Breast epithelium (tissue), 4 donors: Measurements from ENCODE around the gene RPS15. TPM values are rescaled to one million over a fixed set of nuclear protein-coding genes. Genes with fewer than 3 reads are reported as not detected.

Source experiments
- DNase-seq, 2 donors: peaks; one replicate each; pipeline ENCODE4 v3.0.0-alpha.2; 2019; ENCODE audit warnings: low spot score in 2 of 2
- H3K27ac ChIP-seq, 2 donors: fragments of 200-600 bp; sonication (generic) in 1 of 2; one replicate each; pipeline ENCODE4 v1.5.1; 2016 to 2019; ENCODE audit warnings: mild to moderate bottlenecking in 1 of 2
- H3K27me3 ChIP-seq, 2 donors: fragments of 200-600 bp; sonication (generic) in 1 of 2; one replicate each; pipeline versions ENCODE4 v1.5.1 to v1.6.0; 2017 to 2019; ENCODE audit warnings: control low read depth in 1 of 2, mild to moderate bottlenecking in 1 of 2
- H3K36me3 ChIP-seq: fragments of 200-600 bp; one replicate; pipeline ENCODE4 v1.5.1; 2019
- H3K4me1 ChIP-seq, 2 donors: fragments of 200-600 bp; sonication (generic); one replicate each; pipeline ENCODE4 v1.5.1; 2016 to 2019; ENCODE audit warnings: control low read depth in 1 of 2
- H3K4me3 ChIP-seq, 3 donors: fragments of 200-600 bp; sonication (generic); 1 replicate in 2 of 3; 2 replicates in 1 of 3; pipeline ENCODE4 v1.5.1; 2016 to 2019; ENCODE audit warnings: mild to moderate bottlenecking in 3 of 3, moderate library complexity in 2 of 3
- H3K9me3 ChIP-seq, 2 donors: fragments of 200-600 bp; sonication (generic) in 1 of 2; one replicate each; pipeline ENCODE4 v1.5.1; 2016 to 2019; ENCODE audit warnings: control low read depth in 1 of 2
- CTCF ChIP-seq, 3 donors: fragments of 450-650 bp; IDR thresholded peaks; one replicate each; pipeline ENCODE4 v1.5.1; 2016 to 2017; ENCODE audit warnings: antibody characterized with exemption in 3 of 3, mild to moderate bottlenecking in 3 of 3, moderate library complexity in 3 of 3
- POLR2A ChIP-seq: fragments of 450-650 bp; IDR thresholded peaks from one replicate; pipeline ENCODE4 v1.6.1; 2016; ENCODE audit warnings: antibody characterized with exemption, mild to moderate bottlenecking, moderate library complexity
- POLR2AphosphoS5 ChIP-seq, 3 donors: sonication (generic); formaldehyde crosslinking; IDR thresholded peaks; one replicate each; pipeline ENCODE4 v1.6.1; 2017; ENCODE audit warnings: antibody characterized with exemption in 3 of 3
- intact Hi-C: fragments of 100-400 bp; cut with DNase I; formaldehyde crosslinking; loops from one replicate; pipeline ENCODE4 v1.15.1; 2023; ENCODE audit warnings: low total_unique reads
- total RNA-seq, 3 donors: library from RNA; depleted of rRNA; stranded (reverse); fragments of >200 nt; gene quantifications; one replicate each; pipeline ENCODE4 v1.1.0, GENCODE V29; 2016

The RPS15 gene
- total RNA-seq, 3 donors from 2014 or later = 2,978 to 3,238 (median 2,982) TPM

- Histone ChIP-seq H3K27me3 (peaks cover 18 to 42% of the 10 kb centered on the region in 2 donors), H3K4me3 (peak overlapping the region in 2 of 3 donors; percentile 31 to 54), H3K36me3 (no peaks in the 10 kb centered on the region), H3K9me3 (no peaks in the 10 kb centered on the region), H3K27ac (no peak overlapping the region), H3K4me1 (peaks cover 27 to 29% of the 10 kb centered on the region in 2 donors)
- TF ChIP-seq POLR2A (no peak), POLR2AphosphoS5 (IDR thresholded peaks at IDR 0.05) (no peak), CTCF (IDR thresholded peaks at IDR 0.05) (peak in 2 of 3 donors; percentile 40 to 54)
- DNase-seq = no peak
- intact Hi-C loops = no loop called here
Observed at GRCh38 chr19:1465191-1466016, 27.2 kb downstream of the RPS15 start.

GRCh38 chr19:1466018-1466460, 27.8 kb downstream of the RPS15 start:
- TF ChIP-seq POLR2A = no peak
- no peak for TF ChIP-seq CTCF (IDR thresholded peaks at IDR 0.05)
- no peak for TF ChIP-seq POLR2AphosphoS5 (IDR thresholded peaks at IDR 0.05)
- no peak overlapping the region for H3K27ac ChIP-seq
- H3K4me1 ChIP-seq = peaks cover 32 to 34% of the 10 kb centered on the region in 2 donors
- intact Hi-C loops = no loop called here
- peak overlapping the region in 2 of 3 donors; percentile 31 to 54 for H3K4me3 ChIP-seq
- DNase-seq = no peak
- no peaks in the 10 kb centered on the region for H3K36me3 ChIP-seq
- peaks cover 24 to 48% of the 10 kb centered on the region in 2 donors for H3K27me3 ChIP-seq
- no peaks in the 10 kb centered on the region for H3K9me3 ChIP-seq

- Histone ChIP-seq H3K4me3 (peak overlapping the region in 1 of 3 donors; percentile 69), H3K4me1 (peaks cover 34 to 38% of the 10 kb centered on the region in 2 donors), H3K9me3 (no peaks in the 10 kb centered on the region), H3K36me3 (no peaks in the 10 kb centered on the region), H3K27me3 (peaks cover 28 to 54% of the 10 kb centered on the region in 2 donors), H3K27ac (no peak overlapping the region)
- TF ChIP-seq POLR2A = no peak
- TF ChIP-seq POLR2AphosphoS5 (IDR thresholded peaks at IDR 0.05) = no peak
- no peak for TF ChIP-seq CTCF (IDR thresholded peaks at IDR 0.05)
- intact Hi-C loops = no loop called here
- DNase-seq = no peak
Observed at GRCh38 chr19:1466461-1467214, 28.4 kb downstream of the RPS15 start.

GRCh38 chr19:1467215-1467489, 29.0 kb downstream of the RPS15 start:
- H3K9me3 ChIP-seq = no peaks in the 10 kb centered on the region
- no peak overlapping the region for H3K27ac ChIP-seq
- no peak for DNase-seq
- H3K36me3 ChIP-seq = no peaks in the 10 kb centered on the region
- no peak for TF ChIP-seq POLR2A
- no peak for TF ChIP-seq CTCF (IDR thresholded peaks at IDR 0.05)
- no peak for TF ChIP-seq POLR2AphosphoS5 (IDR thresholded peaks at IDR 0.05)
- peaks cover 28 to 59% of the 10 kb centered on the region in 2 donors for H3K27me3 ChIP-seq
- peaks cover 34 to 38% of the 10 kb centered on the region in 2 donors for H3K4me1 ChIP-seq
- intact Hi-C loops = no loop called here
- peak overlapping the region in 1 of 3 donors; percentile 69 for H3K4me3 ChIP-seq
